ENCODE data around the gene DUS1L.

DNA sequence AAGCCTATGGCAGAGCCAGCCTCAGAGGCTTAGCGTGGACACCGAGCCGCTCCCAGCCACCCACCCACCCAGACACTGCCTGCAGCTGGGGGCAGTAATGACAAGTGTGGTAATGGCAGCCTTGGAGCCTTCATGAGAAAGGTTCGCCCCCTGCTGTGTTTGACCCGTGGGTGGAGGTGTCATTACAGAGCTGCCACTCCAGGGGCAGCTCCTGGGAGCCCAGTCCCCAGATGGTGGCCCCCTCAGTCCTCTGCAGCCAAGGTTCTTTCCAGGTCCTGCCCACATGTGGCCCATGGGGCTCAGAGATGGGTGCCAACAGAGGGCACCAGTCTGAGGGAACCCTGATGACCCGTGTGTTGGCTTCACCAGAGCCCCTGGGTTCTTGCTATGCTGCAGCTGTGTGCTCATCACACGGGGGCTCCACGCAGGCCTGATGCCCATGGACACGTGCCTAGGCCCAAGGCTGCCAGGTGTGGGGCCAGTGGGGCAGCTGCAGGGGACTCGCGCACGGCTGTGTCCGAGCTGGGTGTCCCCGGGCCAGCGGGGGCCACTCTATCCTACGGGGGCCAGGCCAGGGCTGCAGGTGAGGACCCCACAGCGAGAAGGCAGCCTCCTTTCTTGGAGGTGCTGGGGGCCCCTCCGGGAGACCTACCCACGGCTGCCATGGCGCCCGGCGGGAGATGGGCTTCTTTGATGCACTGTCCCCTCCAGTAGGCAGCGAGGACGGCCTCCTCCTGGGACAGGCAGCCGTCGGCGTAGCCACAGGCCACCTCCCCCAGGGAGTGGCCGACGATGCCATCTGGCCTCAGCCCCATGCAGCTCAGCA, 24.3 kb upstream of the DUS1L start:
- TF ChIP-seq, protein P1, sequence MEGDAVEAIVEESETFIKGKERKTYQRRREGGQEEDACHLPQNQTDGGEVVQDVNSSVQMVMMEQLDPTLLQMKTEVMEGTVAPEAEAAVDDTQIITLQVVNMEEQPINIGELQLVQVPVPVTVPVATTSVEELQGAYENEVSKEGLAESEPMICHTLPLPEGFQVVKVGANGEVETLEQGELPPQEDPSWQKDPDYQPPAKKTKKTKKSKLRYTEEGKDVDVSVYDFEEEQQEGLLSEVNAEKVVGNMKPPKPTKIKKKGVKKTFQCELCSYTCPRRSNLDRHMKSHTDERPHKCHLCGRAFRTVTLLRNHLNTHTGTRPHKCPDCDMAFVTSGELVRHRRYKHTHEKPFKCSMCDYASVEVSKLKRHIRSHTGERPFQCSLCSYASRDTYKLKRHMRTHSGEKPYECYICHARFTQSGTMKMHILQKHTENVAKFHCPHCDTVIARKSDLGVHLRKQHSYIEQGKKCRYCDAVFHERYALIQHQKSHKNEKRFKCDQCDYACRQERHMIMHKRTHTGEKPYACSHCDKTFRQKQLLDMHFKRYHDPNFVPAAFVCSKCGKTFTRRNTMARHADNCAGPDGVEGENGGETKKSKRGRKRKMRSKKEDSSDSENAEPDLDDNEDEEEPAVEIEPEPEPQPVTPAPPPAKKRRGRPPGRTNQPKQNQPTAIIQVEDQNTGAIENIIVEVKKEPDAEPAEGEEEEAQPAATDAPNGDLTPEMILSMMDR (IDR thresholded peaks at IDR 0.05; ENCODE audit: low read depth, low read length), result no peak
- TF ChIP-seq EZH2phosphoT487 (IDR thresholded peaks at IDR 0.05; ENCODE audit: low read depth), result no peak
